GM21717 (cell line): ENCODE data around the gene UNC5C.
"Not testable (repeated sequence)": the region's sequence is repeated elsewhere in the genome, so short reads cannot be mapped to it uniquely, and the experiment has no call there.

Experiments
- ATAC-seq: cut with Tn5 transposase; IDR thresholded peaks from one replicate; pipeline ENCODE4 v1.9.1; 2021; ENCODE audit warnings: mild to moderate bottlenecking, moderate library complexity; ENCODE audit not compliant: unreplicated experiment

UNC5C gene

GRCh38 chr4:95155759-95156451 lies 392.9 kb downstream of the UNC5C start:
- ATAC-seq, result no peak

- no peak for ATAC-seq
Observed at GRCh38 chr4:95153182-95153581, 395.6 kb downstream of the UNC5C start.

DNA sequence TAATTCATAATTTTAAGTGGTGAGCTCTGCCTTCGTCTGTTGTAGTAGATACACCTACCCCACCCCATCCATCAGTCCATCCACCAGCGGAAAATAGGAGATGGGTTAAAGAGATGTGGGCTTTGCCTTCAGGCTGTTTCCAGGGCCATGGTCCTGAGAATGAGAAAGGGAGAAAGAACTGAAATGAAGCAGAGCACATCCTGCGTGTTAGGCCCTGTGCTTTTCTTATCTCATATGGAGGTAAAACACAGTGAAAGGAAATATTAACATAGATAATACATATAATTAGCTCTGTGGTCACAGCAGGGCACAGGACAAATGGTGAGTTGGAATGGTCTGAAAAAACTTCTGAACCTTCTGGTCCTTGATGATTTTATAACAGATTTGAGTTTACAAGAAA lies 397.5 kb downstream of the UNC5C start:
- no peak for ATAC-seq

GRCh38 chr4:95142932-95143331 lies 405.8 kb downstream of the UNC5C start:
- no peak for ATAC-seq

DNA sequence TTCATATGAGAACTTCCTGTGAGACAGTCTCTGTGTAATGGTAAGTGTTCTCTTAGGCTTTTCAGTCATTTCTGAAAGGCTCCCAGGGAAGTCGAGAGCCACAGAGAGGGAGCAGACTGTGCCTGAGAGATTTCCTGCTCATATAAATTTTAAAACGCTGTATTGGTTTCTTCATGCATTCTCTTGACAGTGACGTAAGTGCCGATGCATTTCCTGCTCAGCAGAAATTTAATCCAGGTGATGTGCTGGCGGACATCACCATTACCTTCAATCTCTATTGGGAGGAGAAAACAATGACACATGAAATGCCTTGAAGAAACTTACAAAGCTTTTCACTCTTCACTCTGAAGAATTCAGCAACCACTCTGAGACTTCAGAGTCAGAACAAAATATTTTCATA lies 407.4 kb downstream of the UNC5C start:
- no peak for ATAC-seq

DNA sequence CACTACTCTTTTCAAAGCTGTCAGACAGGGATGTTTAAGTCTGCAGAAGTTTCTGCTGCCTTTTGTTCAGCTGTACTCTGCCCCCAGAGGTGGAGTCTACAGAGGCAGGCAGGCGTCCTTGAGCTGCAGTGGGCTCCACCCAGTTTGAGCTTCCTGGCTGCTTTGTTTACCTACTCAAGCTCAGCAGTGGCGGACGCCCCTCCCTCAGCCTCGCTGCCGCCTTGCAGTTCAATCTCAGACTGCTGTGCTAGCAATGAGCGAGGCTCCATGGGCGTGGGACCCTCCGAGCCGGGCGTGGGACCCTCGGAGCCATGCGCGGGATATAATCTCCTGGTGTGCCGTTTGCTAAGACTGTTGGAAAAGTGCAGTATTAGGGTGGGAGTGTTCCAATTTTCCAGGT lies 409.3 kb downstream of the UNC5C start:
- ATAC-seq, result not testable (repeated sequence)

GRCh38 chr4:95134016-95134415 lies 414.8 kb downstream of the UNC5C start:
- not testable (repeated sequence) for ATAC-seq

DNA sequence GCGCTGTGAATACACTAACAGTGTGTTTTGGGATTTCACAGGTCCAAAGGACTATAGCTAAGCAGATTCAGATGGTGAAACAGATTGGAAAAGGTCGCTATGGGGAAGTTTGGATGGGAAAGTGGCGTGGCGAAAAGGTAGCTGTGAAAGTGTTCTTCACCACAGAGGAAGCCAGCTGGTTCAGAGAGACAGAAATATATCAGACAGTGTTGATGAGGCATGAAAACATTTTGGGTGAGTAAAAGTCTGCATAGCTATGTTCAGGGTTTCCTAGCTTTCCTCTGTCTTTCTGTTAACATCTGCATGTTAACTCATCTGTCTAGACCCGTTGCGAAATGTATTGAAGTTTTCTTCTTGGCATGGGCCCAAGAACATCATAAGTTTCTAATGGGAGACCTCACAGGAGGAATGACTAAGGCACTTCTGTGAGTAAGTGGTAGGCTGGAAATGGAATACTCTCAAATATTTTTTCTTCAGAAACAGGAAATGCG lies 418.9 kb downstream of the UNC5C start:
- ATAC-seq, result no peak

DNA sequence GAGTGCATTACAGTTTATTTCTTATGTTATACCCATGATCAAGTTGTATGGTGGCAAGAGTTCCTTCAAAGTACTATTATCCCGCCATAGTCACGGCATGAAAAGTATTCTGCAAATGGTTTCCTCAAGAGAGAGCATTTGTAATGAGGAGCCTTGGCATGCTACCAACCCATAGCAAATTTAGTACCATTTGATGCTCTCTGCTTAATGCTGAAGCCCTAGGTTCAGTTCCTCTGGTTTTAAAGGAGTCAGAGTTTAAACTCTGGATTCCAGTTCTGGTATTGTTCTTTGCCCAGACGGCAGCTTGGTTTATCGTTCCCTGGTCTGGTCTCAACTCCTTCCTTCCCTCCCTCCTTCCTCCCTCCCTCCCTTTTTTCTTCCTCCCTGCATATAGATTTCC lies 419.7 kb downstream of the UNC5C start:
- no peak for ATAC-seq

DNA sequence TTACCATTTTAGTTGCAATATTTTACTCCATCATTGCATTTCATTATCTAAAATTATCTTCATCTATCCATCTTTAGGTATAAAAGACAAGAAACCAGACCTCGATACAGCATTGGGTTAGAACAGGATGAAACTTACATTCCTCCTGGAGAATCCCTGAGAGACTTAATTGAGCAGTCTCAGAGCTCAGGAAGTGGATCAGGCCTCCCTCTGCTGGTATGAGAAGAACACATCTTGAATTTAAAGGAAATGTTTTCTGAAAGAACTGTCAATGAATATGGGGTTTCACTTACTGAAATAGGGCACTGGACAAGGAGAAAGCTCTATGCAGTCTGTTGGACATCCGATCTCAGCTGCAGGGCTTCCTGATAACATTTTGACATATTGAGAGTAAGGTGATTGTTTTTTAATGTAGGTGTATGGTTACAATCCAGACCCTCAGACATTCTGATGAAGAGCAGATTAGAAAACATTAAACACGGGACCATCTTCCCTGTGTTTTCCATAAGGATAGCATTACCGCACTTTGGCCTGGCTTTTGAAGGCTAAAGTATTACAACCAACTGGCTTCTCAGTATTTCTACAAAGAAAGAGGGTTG lies 423.8 kb downstream of the UNC5C start:
- no peak for ATAC-seq

DNA sequence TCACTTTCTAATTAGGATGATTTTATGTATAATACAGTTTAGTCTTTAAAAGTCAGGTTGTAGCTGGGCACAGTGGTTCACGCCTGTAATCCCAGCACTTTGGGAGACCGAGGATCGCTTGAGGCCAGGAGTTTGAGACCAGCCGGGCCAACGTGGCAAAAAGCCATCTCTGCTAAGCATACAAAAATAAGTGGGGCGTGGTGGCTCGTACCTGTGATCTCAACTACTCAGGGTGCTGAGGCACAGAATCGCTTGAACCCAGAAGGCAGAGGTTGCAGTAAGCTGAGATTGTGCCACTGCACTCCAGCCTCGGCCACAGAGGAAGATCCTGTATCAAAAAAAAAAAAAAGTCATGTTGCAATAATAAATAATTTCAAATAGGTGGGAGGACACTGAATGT lies 426.8 kb downstream of the UNC5C start:
- ATAC-seq, result no peak

DNA sequence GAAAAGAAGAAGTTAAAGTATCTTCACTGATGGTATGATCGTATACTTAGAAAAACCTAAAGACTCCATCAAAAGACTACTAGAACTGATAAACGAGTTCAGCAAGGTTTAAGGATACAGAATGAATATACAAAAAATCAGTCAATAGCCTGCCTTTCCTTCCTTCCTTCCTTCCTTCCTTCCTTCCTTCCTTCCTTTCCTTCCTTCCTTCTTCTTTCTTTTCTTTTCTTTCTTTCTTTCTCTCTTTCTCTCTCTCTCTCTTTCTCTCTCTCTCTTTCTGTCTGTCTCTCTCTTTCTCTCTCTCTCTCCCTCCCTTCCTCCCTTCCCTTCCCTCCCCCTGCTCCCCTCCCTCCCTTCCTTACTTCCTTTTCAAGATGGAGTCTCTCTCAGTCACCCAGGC lies 428.3 kb downstream of the UNC5C start:
- no peak for ATAC-seq

- ATAC-seq, result no peak
Observed at GRCh38 chr4:95118497-95118896, 430.3 kb downstream of the UNC5C start.

- no peak for ATAC-seq
Observed at GRCh38 chr4:95114521-95114920, 434.3 kb downstream of the UNC5C start.
